Neuron (in vitro differentiated cells): Measurements from ENCODE around the gene SEMA4A.
"Not testable (repeated sequence)": the region's sequence is repeated elsewhere in the genome, so short reads cannot be mapped to it uniquely, and the experiment has no call there.

ENCODE experiments used
- H2AFZ ChIP-seq: one replicate; pipeline ENCODE4 v1.6.1; 2013; ENCODE audit warnings: low read depth, mild to moderate bottlenecking, inconsistent platforms, low read length, moderate library complexity
- H3K27me3 ChIP-seq: one replicate; pipeline ENCODE4 v1.6.1; 2013; ENCODE audit warnings: low read length; ENCODE audit not compliant: insufficient read depth
- H3K36me3 ChIP-seq: one replicate; pipeline ENCODE4 v1.6.1; 2013; ENCODE audit warnings: low read length; ENCODE audit not compliant: insufficient read depth
- H3K4me1 ChIP-seq: one replicate; pipeline ENCODE4 v1.6.1; 2013; ENCODE audit warnings: low read length; ENCODE audit not compliant: insufficient read depth
- H3K4me3 ChIP-seq: 2 replicates; pipeline ENCODE4 v1.5.1; 2013; ENCODE audit warnings: mild to moderate bottlenecking, low read length, moderate library complexity
- H3K9me3 ChIP-seq: one replicate; pipeline ENCODE4 v1.6.1; 2013; ENCODE audit warnings: low read length

Gene SEMA4A

GRCh38 chr1:156114101-156114918 lies 39.1 kb upstream of the SEMA4A start, which contains the start of gene LMNA:
Gene LMNA, plus strand, starts transcription at chr1:156114711. Its CDS starts 208 bp downstream, at chr1:156114919.
- Histone ChIP-seq H3K4me3 (no peak within 1 kb of the TSS), H3K27me3 (no peaks in the 10 kb centered on the region), H2AFZ (no peak within 1 kb of the TSS), H3K9me3 (no peaks in the 10 kb centered on the region), H3K36me3 (peaks cover 15% of the 10 kb centered on the region), H3K4me1 (peaks cover 29% of the 10 kb centered on the region)

GRCh38 chr1:156114919-156115513 lies 38.4 kb upstream of the SEMA4A start:
- Histone ChIP-seq H3K9me3 (no peaks in the 10 kb centered on the region), H3K27me3 (no peaks in the 10 kb centered on the region), H3K4me1 (peaks cover 29% of the 10 kb centered on the region), H3K36me3 (peaks cover 19% of the 10 kb centered on the region), H3K4me3 (no peak overlapping the region), H2AFZ (no peak overlapping the region)

GRCh38 chr1:156115514-156116374 lies 37.6 kb upstream of the SEMA4A start:
- Histone ChIP-seq H3K4me3 (no peak overlapping the region), H3K36me3 (peaks cover 22% of the 10 kb centered on the region), H2AFZ (no peak overlapping the region), H3K27me3 (no peaks in the 10 kb centered on the region), H3K4me1 (peaks cover 29% of the 10 kb centered on the region), H3K9me3 (no peaks in the 10 kb centered on the region)

- peaks cover 27% of the 10 kb centered on the region for H3K36me3 ChIP-seq
- not testable (repeated sequence) for H3K27me3 ChIP-seq, H3K9me3 ChIP-seq, H3K4me3 ChIP-seq, H2AFZ ChIP-seq
- peaks cover 34% of the 10 kb centered on the region for H3K4me1 ChIP-seq
These were observed 36.7 kb upstream of the SEMA4A start for GRCh38 chr1:156116731-156117130.

- Histone ChIP-seq H3K4me1 (peaks cover 37% of the 10 kb centered on the region), H3K36me3 (peaks cover 30% of the 10 kb centered on the region)
These were observed 35.8 kb upstream of the SEMA4A start for GRCh38 chr1:156117414-156118176.

GRCh38 chr1:156118177-156118868 lies 35.1 kb upstream of the SEMA4A start:
- H3K4me3 ChIP-seq: no peak overlapping the region
- peaks cover 30% of the 10 kb centered on the region for H3K36me3 ChIP-seq
- H3K4me1 ChIP-seq: peaks cover 40% of the 10 kb centered on the region
- no peak overlapping the region for H2AFZ ChIP-seq
- H3K27me3 ChIP-seq: no peaks in the 10 kb centered on the region
- H3K9me3 ChIP-seq: no peaks in the 10 kb centered on the region

More at GRCh38 chr1:156117414-156118176, 35.8 kb upstream of the SEMA4A start:
- Histone ChIP-seq H2AFZ (no peak overlapping the region), H3K27me3 (no peaks in the 10 kb centered on the region), H3K4me3 (no peak overlapping the region), H3K9me3 (no peaks in the 10 kb centered on the region)

- Histone ChIP-seq H3K9me3 (no peaks in the 10 kb centered on the region), H2AFZ (no peak overlapping the region), H3K4me3 (no peak overlapping the region), H3K27me3 (no peaks in the 10 kb centered on the region), H3K4me1 (peaks cover 35% of the 10 kb centered on the region), H3K36me3 (peaks cover 30% of the 10 kb centered on the region)
These were observed 33.7 kb upstream of the SEMA4A start for GRCh38 chr1:156119503-156120209.

GRCh38 chr1:156120318-156120717 lies 33.1 kb upstream of the SEMA4A start:
- Histone ChIP-seq H3K4me3 (no peak overlapping the region), H2AFZ (no peak overlapping the region), H3K27me3 (no peaks in the 10 kb centered on the region), H3K36me3 (peaks cover 25% of the 10 kb centered on the region), H3K9me3 (no peaks in the 10 kb centered on the region), H3K4me1 (peaks cover 33% of the 10 kb centered on the region)

GRCh38 chr1:156121005-156121404 lies 32.4 kb upstream of the SEMA4A start:
- not testable (repeated sequence) for H2AFZ ChIP-seq, H3K4me3 ChIP-seq, H3K27me3 ChIP-seq, H3K9me3 ChIP-seq
- peaks cover 26% of the 10 kb centered on the region for H3K4me1 ChIP-seq
- H3K36me3 ChIP-seq: peaks cover 19% of the 10 kb centered on the region

- Histone ChIP-seq H3K27me3 (no peaks in the 10 kb centered on the region), H3K4me3 (no peak overlapping the region), H3K9me3 (no peaks in the 10 kb centered on the region), H3K36me3 (peaks cover 18% of the 10 kb centered on the region), H3K4me1 (peaks cover 26% of the 10 kb centered on the region), H2AFZ (no peak overlapping the region)
These were observed 31.9 kb upstream of the SEMA4A start for GRCh38 chr1:156121457-156121856.

- Histone ChIP-seq H2AFZ (no peak overlapping the region), H3K4me1 (peaks cover 26% of the 10 kb centered on the region), H3K9me3 (no peaks in the 10 kb centered on the region), H3K27me3 (no peaks in the 10 kb centered on the region), H3K4me3 (no peak overlapping the region), H3K36me3 (peaks cover 18% of the 10 kb centered on the region)
These were observed 31.3 kb upstream of the SEMA4A start for GRCh38 chr1:156122086-156122485.
